CD8-positive, alpha-beta memory T cell (primary cell): ENCODE data around the gene EPHA8. TPM values are rescaled to one million over a fixed set of nuclear protein-coding genes. Genes with fewer than 3 reads are reported as not detected.

Experiments used
- CTCF ChIA-PET: fragments of 350-600 bp; sonication (Branson Sonifier 250); formaldehyde crosslinking; loops from one replicate; lab custom pipeline; 2021; ENCODE audit warnings: antibody characterized with exemption; lab: Charles Lee
- POLR2A ChIA-PET: fragments of 350-600 bp; sonication (Branson Sonifier 250); formaldehyde crosslinking; loops from one replicate; lab custom pipeline; 2021; ENCODE audit warnings: antibody characterized with exemption; lab: Charles Lee
- DNase-seq, 5 donors: peaks; one replicate each; pipeline versions ENCODE4 v3.0.0 to v3.0.0-alpha.2; 2020 to 2022; ENCODE audit warnings: mixed read lengths in 1 of 5
- H3K27ac ChIP-seq: one replicate; pipeline ENCODE4 v1.7.0; 2013; ENCODE audit warnings: low read depth, mild to moderate bottlenecking, low read length, moderate library complexity
- H3K27me3 ChIP-seq: 2 replicates; pipeline ENCODE4 v1.7.0; 2013; ENCODE audit warnings: low read length, mild to moderate bottlenecking; ENCODE audit not compliant: insufficient read depth, poor library complexity, severe bottlenecking
- H3K36me3 ChIP-seq: 2 replicates; pipeline ENCODE4 v1.7.0; 2013; ENCODE audit warnings: mild to moderate bottlenecking, low read length, moderate library complexity; ENCODE audit not compliant: insufficient read depth
- H3K4me1 ChIP-seq: 2 replicates; pipeline ENCODE4 v1.7.0; 2013; ENCODE audit warnings: mild to moderate bottlenecking, low read length, moderate library complexity; ENCODE audit not compliant: insufficient read depth
- H3K4me3 ChIP-seq: 2 replicates; pipeline ENCODE4 v1.7.0; 2013; ENCODE audit warnings: mild to moderate bottlenecking, low read length
- H3K9me3 ChIP-seq: 2 replicates; pipeline ENCODE4 v1.7.0; 2013; ENCODE audit warnings: mild to moderate bottlenecking, low read length
- H3K27ac Mint-ChIP-seq, 8 donors: one replicate each; pipeline ENCODE4 v1.8.0; 2020 to 2021; ENCODE audit warnings: mixed read lengths in 8 of 8, mild to moderate bottlenecking in 6 of 8, inconsistent platforms in 3 of 8, moderate library complexity in 3 of 8
- H3K27me3 Mint-ChIP-seq, 2 donors: one replicate each; pipeline ENCODE4 v1.8.0; 2020 to 2021; ENCODE audit warnings: mixed read lengths in 2 of 2, mild to moderate bottlenecking in 1 of 2, moderate library complexity in 1 of 2
- H3K36me3 Mint-ChIP-seq, 3 donors: one replicate each; pipeline ENCODE4 v1.8.0; 2020 to 2021; ENCODE audit warnings: mixed read lengths in 3 of 3, inconsistent platforms in 1 of 3, mild to moderate bottlenecking in 1 of 3
- H3K4me1 Mint-ChIP-seq, 3 donors: one replicate each; pipeline ENCODE4 v1.8.0; 2020 to 2021; ENCODE audit warnings: mixed read lengths in 3 of 3, inconsistent platforms in 1 of 3, mild to moderate bottlenecking in 1 of 3
- H3K4me3 Mint-ChIP-seq, 7 donors: one replicate each; pipeline ENCODE4 v1.8.0; 2020 to 2021; ENCODE audit warnings: mixed read lengths in 7 of 7, mild to moderate bottlenecking in 6 of 7, moderate library complexity in 4 of 7, inconsistent platforms in 2 of 7
- H3K9me3 Mint-ChIP-seq, 5 donors: one replicate each; pipeline ENCODE4 v1.8.0; 2020 to 2022; ENCODE audit warnings: mixed read lengths in 5 of 5, mild to moderate bottlenecking in 3 of 5, moderate library complexity in 2 of 5, inconsistent platforms in 1 of 5
- polyA plus RNA-seq: library from polyadenylated mRNA; unstranded; fragments of 300-500 nt; fragmentation: Illumina TruSeq; gene quantifications from one replicate; pipeline ENCODE4 v1.2.3, GENCODE V29; 2021
- total RNA-seq, 2 experiments: library from RNA; stranded (reverse); gene quantifications; one replicate each; pipeline ENCODE4 v1.2.3, GENCODE V29; 2021

EPHA8 gene
- total and polyA plus RNA-seq, 3 experiments from 2014 or later = not detected

- Histone ChIP-seq H3K27me3 (no peaks in the 10 kb centered on the region), H3K36me3 (no peaks in the 10 kb centered on the region), H3K27ac (no peak overlapping the region), H3K9me3 (no peaks in the 10 kb centered on the region), H3K4me1 (no peaks in the 10 kb centered on the region), H3K4me3 (no peak overlapping the region)
- Mint-ChIP-seq H3K36me3 (no peaks in the 10 kb centered on the region), H3K27me3 (peaks cover 27 to 76% of the 10 kb centered on the region in 2 donors), H3K4me1 (no peaks in the 10 kb centered on the region), H3K9me3 (no peaks in the 10 kb centered on the region), H3K4me3 (no peak overlapping the region), H3K27ac (no peak overlapping the region)
- DNase-seq = no peak
- CTCF ChIA-PET = no interaction called here
- POLR2A ChIA-PET = no interaction called here
Observed at GRCh38 chr1:22551591-22551990, 11.7 kb upstream of the EPHA8 start.

GRCh38 chr1:22552021-22552420 is 11.3 kb upstream of the EPHA8 start:
- Mint-ChIP-seq H3K36me3 (no peaks in the 10 kb centered on the region), H3K27ac (no peak overlapping the region), H3K9me3 (no peaks in the 10 kb centered on the region), H3K27me3 (peaks cover 29 to 77% of the 10 kb centered on the region in 2 donors), H3K4me1 (no peaks in the 10 kb centered on the region), H3K4me3 (no peak overlapping the region)
- ChIA-PET CTCF (no interaction called here), POLR2A (no interaction called here)
- no peaks in the 10 kb centered on the region for H3K9me3 ChIP-seq
- no peak for DNase-seq
- no peak overlapping the region for H3K27ac ChIP-seq
- H3K36me3 ChIP-seq = no peaks in the 10 kb centered on the region
- no peak overlapping the region for H3K4me3 ChIP-seq
- H3K4me1 ChIP-seq = no peaks in the 10 kb centered on the region
- H3K27me3 ChIP-seq = no peaks in the 10 kb centered on the region

- no peaks in the 10 kb centered on the region for H3K36me3 ChIP-seq
- ChIA-PET CTCF (no interaction called here), POLR2A (no interaction called here)
- H3K9me3 Mint-ChIP-seq = no peaks in the 10 kb centered on the region
- DNase-seq = no peak
- H3K9me3 ChIP-seq = no peaks in the 10 kb centered on the region
- no peak overlapping the region for H3K4me3 Mint-ChIP-seq
- no peak overlapping the region for H3K27ac Mint-ChIP-seq
- no peak overlapping the region for H3K27ac ChIP-seq
- H3K4me3 ChIP-seq = no peak overlapping the region
- no peaks in the 10 kb centered on the region for H3K36me3 Mint-ChIP-seq
- H3K4me1 ChIP-seq = no peaks in the 10 kb centered on the region
- H3K27me3 ChIP-seq = no peaks in the 10 kb centered on the region
- no peaks in the 10 kb centered on the region for H3K4me1 Mint-ChIP-seq
- H3K27me3 Mint-ChIP-seq = peaks cover 31 to 80% of the 10 kb centered on the region in 2 donors
Observed at GRCh38 chr1:22553104-22553880, 10.0 kb upstream of the EPHA8 start.

GRCh38 chr1:22553991-22554522 is 9.2 kb upstream of the EPHA8 start:
- no peaks in the 10 kb centered on the region for H3K4me1 Mint-ChIP-seq
- Histone ChIP-seq H3K36me3 (no peaks in the 10 kb centered on the region), H3K27ac (no peak overlapping the region), H3K4me1 (no peaks in the 10 kb centered on the region), H3K4me3 (no peak overlapping the region), H3K9me3 (no peaks in the 10 kb centered on the region), H3K27me3 (peaks cover 3% of the 10 kb centered on the region)
- H3K27me3 Mint-ChIP-seq = peaks cover 31 to 75% of the 10 kb centered on the region in 2 donors
- no peak overlapping the region for H3K27ac Mint-ChIP-seq
- ChIA-PET POLR2A (no interaction called here), CTCF (no interaction called here)
- H3K4me3 Mint-ChIP-seq = no peak overlapping the region
- DNase-seq = no peak
- H3K9me3 Mint-ChIP-seq = no peaks in the 10 kb centered on the region
- no peaks in the 10 kb centered on the region for H3K36me3 Mint-ChIP-seq

DNA sequence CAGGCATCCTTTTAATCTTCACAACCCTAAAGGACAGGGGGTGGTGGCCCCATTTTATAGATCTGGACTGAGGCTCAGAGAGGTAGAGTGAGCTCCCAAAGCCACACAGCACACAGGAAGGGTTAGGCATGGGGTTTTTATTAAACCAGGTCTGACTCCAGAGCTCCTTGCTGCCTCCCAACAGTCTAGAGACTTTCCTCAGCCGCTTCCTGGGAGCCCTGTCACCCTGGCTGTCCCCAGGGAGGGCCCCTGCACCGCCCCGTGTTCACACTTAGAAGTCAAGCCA is 8.0 kb upstream of the EPHA8 start:
- H3K4me1 ChIP-seq = no peaks in the 10 kb centered on the region
- peaks cover 5% of the 10 kb centered on the region for H3K27me3 ChIP-seq
- H3K36me3 Mint-ChIP-seq = no peaks in the 10 kb centered on the region
- POLR2A ChIA-PET = no interaction called here
- H3K27ac ChIP-seq = no peak overlapping the region
- H3K4me3 ChIP-seq = no peak overlapping the region
- CTCF ChIA-PET = no interaction called here
- peak overlapping the region in 1 of 7 donors; percentile 56 for H3K4me3 Mint-ChIP-seq
- no peaks in the 10 kb centered on the region for H3K4me1 Mint-ChIP-seq
- no peaks in the 10 kb centered on the region for H3K9me3 Mint-ChIP-seq
- H3K27ac Mint-ChIP-seq = no peak overlapping the region
- H3K9me3 ChIP-seq = no peaks in the 10 kb centered on the region
- H3K27me3 Mint-ChIP-seq = peaks cover 34 to 76% of the 10 kb centered on the region in 2 donors
- DNase-seq = no peak
- no peaks in the 10 kb centered on the region for H3K36me3 ChIP-seq

DNA sequence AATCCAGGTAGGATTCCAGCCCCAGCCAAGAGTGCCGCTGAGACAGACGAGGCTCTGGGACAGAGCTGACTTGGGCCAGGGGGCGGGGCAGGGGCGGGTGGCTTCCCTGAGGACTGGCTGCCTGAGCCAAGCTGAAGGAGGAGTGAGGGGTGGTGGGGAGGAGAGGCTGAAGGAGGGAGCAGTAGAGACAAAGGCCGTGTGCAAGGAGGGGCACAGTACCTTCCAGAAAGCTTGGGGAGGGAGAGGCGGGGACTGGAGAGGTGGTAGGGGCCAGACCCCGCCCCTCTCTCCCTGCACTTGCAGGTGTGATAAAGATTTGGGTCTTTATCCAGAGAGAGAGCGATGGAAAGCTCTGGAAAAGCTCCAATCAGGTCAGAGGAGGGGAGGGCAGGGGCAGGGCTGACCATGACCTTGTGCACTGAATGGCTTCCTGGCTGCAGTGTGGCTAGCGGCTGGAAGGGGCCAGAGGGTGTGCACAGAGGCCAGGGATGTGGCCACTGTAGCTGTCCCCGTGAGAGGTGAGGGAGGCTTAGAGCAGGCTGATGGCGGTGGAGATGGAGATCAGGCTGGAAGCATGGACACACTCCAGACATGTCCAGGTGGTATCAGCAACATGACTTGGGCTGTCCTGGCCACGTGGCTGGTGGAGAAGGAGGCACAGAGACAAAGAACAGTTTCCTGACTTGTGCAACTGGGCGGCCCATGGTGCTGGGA is 6.7 kb upstream of the EPHA8 start:
- H3K27ac Mint-ChIP-seq = peak overlapping the region in 1 of 8 donors; percentile 23
- H3K36me3 Mint-ChIP-seq = no peaks in the 10 kb centered on the region
- H3K4me3 Mint-ChIP-seq = no peak overlapping the region
- Histone ChIP-seq H3K27me3 (peaks cover 5% of the 10 kb centered on the region), H3K9me3 (no peaks in the 10 kb centered on the region), H3K4me3 (no peak overlapping the region), H3K36me3 (no peaks in the 10 kb centered on the region), H3K4me1 (no peaks in the 10 kb centered on the region), H3K27ac (no peak overlapping the region)
- POLR2A ChIA-PET = no interaction called here
- CTCF ChIA-PET = no interaction called here
- no peaks in the 10 kb centered on the region for H3K9me3 Mint-ChIP-seq
- peaks cover 44 to 77% of the 10 kb centered on the region in 2 donors for H3K27me3 Mint-ChIP-seq
- no peak for DNase-seq
- no peaks in the 10 kb centered on the region for H3K4me1 Mint-ChIP-seq

- Histone ChIP-seq H3K4me3 (no peak overlapping the region), H3K36me3 (no peaks in the 10 kb centered on the region), H3K27me3 (peaks cover 11% of the 10 kb centered on the region), H3K4me1 (no peaks in the 10 kb centered on the region), H3K27ac (no peak overlapping the region), H3K9me3 (no peaks in the 10 kb centered on the region)
- Mint-ChIP-seq H3K27ac (no peak overlapping the region), H3K9me3 (no peaks in the 10 kb centered on the region), H3K4me3 (no peak overlapping the region), H3K36me3 (no peaks in the 10 kb centered on the region), H3K27me3 (peaks cover 51 to 79% of the 10 kb centered on the region in 2 donors), H3K4me1 (no peaks in the 10 kb centered on the region)
- ChIA-PET POLR2A (no interaction called here), CTCF (no interaction called here)
- DNase-seq = no peak
Observed at GRCh38 chr1:22557341-22557950, 5.8 kb upstream of the EPHA8 start.
